Panc1 (cell line): ENCODE measurements around the gene ANKLE2. TPM values are rescaled to one million over a fixed set of nuclear protein-coding genes. Genes with fewer than 3 reads are reported as not detected.

Experiments
- ATAC-seq: fragments of 200-7000 bp; cut with Tn5 transposase; 2 replicates; pipeline ENCODE4 v1.9.1; 2020; ENCODE audit warnings: mild to moderate bottlenecking, moderate library complexity
- BruUV-seq: library from RNA; stranded (reverse); fragments of 400-500 nt; replicated peaks from 2 replicates; lab custom pipeline; 2021; lab: Mats Ljungman, UMichigan
- CTCF ChIA-PET: fragments of 300-600 bp; sonication (Branson Sonifier 250); formaldehyde crosslinking; loops from one replicate; lab custom pipeline; 2022; ENCODE audit warnings: antibody characterized with exemption; lab: Charles Lee
- POLR2A ChIA-PET: fragments of 300-600 bp; sonication (Branson Sonifier 250); formaldehyde crosslinking; loops from one replicate; lab custom pipeline; 2022; ENCODE audit warnings: antibody characterized with exemption; lab: Charles Lee
- DNase-seq: peaks from one replicate; pipeline ENCODE4 v3.0.0-alpha.2; 2010; ENCODE audit warnings: low read depth, low spot score
- H3K27ac ChIP-seq: 2 replicates; pipeline ENCODE4 v1.5.1; 2011; ENCODE audit warnings: mild to moderate bottlenecking, low read length, inconsistent platforms
- H3K27me3 ChIP-seq: fragments of 200-500 bp; sonication (Bioruptor generic); 2 replicates; pipeline ENCODE4 v1.6.0; 2014; ENCODE audit warnings: low read length, inconsistent platforms; ENCODE audit not compliant: control insufficient read depth, insufficient read depth
- H3K36me3 ChIP-seq: fragments of 200-500 bp; sonication (Bioruptor generic); 2 replicates; pipeline ENCODE4 v1.5.1; 2014; ENCODE audit warnings: inconsistent platforms, mild to moderate bottlenecking, low read length, moderate library complexity; ENCODE audit not compliant: control insufficient read depth, insufficient read depth
- H3K4me1 ChIP-seq: 2 replicates; pipeline ENCODE4 v1.5.1; 2011; ENCODE audit warnings: inconsistent platforms, mild to moderate bottlenecking, low read length, moderate library complexity; ENCODE audit not compliant: control insufficient read depth, insufficient read depth
- H3K4me3 ChIP-seq, 2 experiments: 2 replicates each; pipeline ENCODE4 v1.5.1; 2011 to 2012; ENCODE audit warnings: low read depth in 2 of 2, low read length in 2 of 2, mild to moderate bottlenecking in 2 of 2, inconsistent platforms in 1 of 2, moderate library complexity in 1 of 2
- H3K9me3 ChIP-seq: fragments of 200-500 bp; sonication (Bioruptor generic); 2 replicates; pipeline ENCODE4 v1.5.1; 2014; ENCODE audit warnings: low read depth, mild to moderate bottlenecking, inconsistent platforms, low read length, moderate library complexity; ENCODE audit not compliant: control insufficient read depth, insufficient read depth
- POLR2AphosphoS5 ChIP-seq: IDR thresholded peaks from 2 replicates; pipeline ENCODE4 v1.6.1; 2012; ENCODE audit warnings: mild to moderate bottlenecking, low read depth, low read length, moderate library complexity
- SIN3A ChIP-seq: IDR thresholded peaks from 2 replicates; pipeline ENCODE4 v1.6.1; 2012; ENCODE audit warnings: low read depth, mild to moderate bottlenecking, low read length, moderate library complexity, borderline replicate concordance; ENCODE audit not compliant: insufficient read depth
- TCF7L2 ChIP-seq: IDR thresholded peaks from 2 replicates; pipeline ENCODE4 v1.6.1; 2011; ENCODE audit warnings: mild to moderate bottlenecking, low read depth, low read length, inconsistent platforms
- in situ Hi-C: cut with HindIII; loops from 2 replicates; pipeline ENCODE4 v1.10.0; 2016; ENCODE audit warnings: low sequenced_read_pairs, low pct_unique_long_range_greater_than_20kb
- intact Hi-C: fragments of 100-400 bp; cut with micrococcal nuclease; formaldehyde crosslinking; loops from one replicate; pipeline ENCODE4 v1.10.0; 2022; ENCODE audit not compliant: unreplicated experiment
- total RNA-seq: library from RNA; stranded (reverse); gene quantifications from one replicate; pipeline ENCODE4 v1.2.1, GENCODE V29; 2021; ENCODE audit not compliant: unreplicated experiment
- TF ChIP-seq, protein P1 (sequence below): fragments of 450-650 bp; IDR thresholded peaks from 2 replicates; pipeline ENCODE4 v1.5.1; 2017; ENCODE audit warnings: mild to moderate bottlenecking
- TF ChIP-seq, protein P2 (sequence below), 2 experiments: IDR thresholded peaks; 2 replicates each; pipeline ENCODE4 v1.6.1; 2011 to 2012; ENCODE audit warnings: low read depth in 2 of 2, control low read depth in 1 of 2, low read length in 1 of 2, mild to moderate bottlenecking in 1 of 2, moderate library complexity in 1 of 2; ENCODE audit not compliant: insufficient read depth in 1 of 2

Gene ANKLE2
- total RNA-seq, 1 experiment from 2014 or later: 88.7 TPM

DNA sequence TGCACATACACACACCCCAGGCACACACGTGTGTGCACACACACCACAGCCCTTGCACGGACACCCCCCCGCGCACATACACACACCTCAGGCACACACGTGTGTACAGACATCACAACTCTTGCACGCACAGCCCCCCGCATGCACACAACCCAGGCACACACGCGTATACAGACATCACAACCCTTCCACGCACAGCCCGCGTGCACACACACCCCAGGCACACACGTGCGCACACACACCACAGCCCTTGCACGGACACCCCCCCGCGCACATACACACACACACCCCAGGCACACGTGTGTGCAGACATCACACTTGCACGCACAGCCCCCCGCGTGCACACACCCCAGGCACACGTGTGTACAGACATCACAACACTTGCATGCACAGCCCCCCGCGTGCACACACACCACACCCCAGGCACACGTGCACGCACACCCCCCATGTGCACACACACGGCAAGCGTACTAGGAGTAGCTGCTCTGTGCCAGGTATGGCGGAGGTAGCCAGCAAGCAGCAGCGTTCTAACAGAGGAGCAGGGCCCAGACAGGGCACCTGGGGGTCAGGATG, 18.2 kb upstream of the ANKLE2 start:
- ChIA-PET POLR2A (no interaction called here), CTCF (no interaction called here)
- H3K4me1 ChIP-seq: no peaks in the 10 kb centered on the region
- in situ Hi-C loops (no loop called here), intact Hi-C loops (no loop called here)
- no peaks in the 10 kb centered on the region for H3K9me3 ChIP-seq
- no TSS peak for BruUV-seq
- H3K27me3 ChIP-seq: no peaks in the 10 kb centered on the region
- no peak overlapping the region for H3K4me3 ChIP-seq
- DNase-seq: no peak
- no peak for TF ChIP-seq TCF7L2
- TF ChIP-seq, protein P1, sequence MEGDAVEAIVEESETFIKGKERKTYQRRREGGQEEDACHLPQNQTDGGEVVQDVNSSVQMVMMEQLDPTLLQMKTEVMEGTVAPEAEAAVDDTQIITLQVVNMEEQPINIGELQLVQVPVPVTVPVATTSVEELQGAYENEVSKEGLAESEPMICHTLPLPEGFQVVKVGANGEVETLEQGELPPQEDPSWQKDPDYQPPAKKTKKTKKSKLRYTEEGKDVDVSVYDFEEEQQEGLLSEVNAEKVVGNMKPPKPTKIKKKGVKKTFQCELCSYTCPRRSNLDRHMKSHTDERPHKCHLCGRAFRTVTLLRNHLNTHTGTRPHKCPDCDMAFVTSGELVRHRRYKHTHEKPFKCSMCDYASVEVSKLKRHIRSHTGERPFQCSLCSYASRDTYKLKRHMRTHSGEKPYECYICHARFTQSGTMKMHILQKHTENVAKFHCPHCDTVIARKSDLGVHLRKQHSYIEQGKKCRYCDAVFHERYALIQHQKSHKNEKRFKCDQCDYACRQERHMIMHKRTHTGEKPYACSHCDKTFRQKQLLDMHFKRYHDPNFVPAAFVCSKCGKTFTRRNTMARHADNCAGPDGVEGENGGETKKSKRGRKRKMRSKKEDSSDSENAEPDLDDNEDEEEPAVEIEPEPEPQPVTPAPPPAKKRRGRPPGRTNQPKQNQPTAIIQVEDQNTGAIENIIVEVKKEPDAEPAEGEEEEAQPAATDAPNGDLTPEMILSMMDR: no peak
- TF ChIP-seq SIN3A: no peak
- TF ChIP-seq, protein P2, sequence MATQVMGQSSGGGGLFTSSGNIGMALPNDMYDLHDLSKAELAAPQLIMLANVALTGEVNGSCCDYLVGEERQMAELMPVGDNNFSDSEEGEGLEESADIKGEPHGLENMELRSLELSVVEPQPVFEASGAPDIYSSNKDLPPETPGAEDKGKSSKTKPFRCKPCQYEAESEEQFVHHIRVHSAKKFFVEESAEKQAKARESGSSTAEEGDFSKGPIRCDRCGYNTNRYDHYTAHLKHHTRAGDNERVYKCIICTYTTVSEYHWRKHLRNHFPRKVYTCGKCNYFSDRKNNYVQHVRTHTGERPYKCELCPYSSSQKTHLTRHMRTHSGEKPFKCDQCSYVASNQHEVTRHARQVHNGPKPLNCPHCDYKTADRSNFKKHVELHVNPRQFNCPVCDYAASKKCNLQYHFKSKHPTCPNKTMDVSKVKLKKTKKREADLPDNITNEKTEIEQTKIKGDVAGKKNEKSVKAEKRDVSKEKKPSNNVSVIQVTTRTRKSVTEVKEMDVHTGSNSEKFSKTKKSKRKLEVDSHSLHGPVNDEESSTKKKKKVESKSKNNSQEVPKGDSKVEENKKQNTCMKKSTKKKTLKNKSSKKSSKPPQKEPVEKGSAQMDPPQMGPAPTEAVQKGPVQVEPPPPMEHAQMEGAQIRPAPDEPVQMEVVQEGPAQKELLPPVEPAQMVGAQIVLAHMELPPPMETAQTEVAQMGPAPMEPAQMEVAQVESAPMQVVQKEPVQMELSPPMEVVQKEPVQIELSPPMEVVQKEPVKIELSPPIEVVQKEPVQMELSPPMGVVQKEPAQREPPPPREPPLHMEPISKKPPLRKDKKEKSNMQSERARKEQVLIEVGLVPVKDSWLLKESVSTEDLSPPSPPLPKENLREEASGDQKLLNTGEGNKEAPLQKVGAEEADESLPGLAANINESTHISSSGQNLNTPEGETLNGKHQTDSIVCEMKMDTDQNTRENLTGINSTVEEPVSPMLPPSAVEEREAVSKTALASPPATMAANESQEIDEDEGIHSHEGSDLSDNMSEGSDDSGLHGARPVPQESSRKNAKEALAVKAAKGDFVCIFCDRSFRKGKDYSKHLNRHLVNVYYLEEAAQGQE (IDR thresholded peaks at IDR 0.05; ENCODE audit: insufficient read depth in 1 of 2, low read depth in 2 of 2, low read length in 1 of 2): no peak
- TF ChIP-seq POLR2AphosphoS5: no peak
- ATAC-seq: no peak
- H3K36me3 ChIP-seq: peaks cover 10% of the 10 kb centered on the region
- H3K27ac ChIP-seq: no peak overlapping the region

DNA sequence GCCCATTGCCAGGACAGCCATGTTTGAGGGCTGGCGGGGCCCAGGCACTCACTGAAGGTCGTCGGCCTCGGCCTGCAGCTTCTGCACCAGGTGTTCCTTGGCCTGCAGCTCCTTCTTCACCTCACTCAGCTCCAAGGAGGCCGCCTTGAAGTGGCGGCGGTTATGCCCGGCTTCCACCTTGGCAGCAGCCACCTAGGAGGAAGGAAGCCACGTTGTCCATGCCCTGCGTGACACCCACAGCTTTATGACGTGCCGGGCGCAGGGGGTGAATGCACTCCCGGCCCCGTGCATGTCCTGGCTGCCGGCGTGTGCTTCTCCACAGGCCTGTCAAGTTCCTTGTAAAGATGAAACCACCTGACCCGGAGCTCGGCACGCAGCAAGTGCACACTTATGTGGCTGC, 16.0 kb upstream of the ANKLE2 start:
- ChIA-PET CTCF (no interaction called here), POLR2A (no interaction called here)
- Histone ChIP-seq H3K9me3 (no peaks in the 10 kb centered on the region), H3K36me3 (peaks cover 18% of the 10 kb centered on the region), H3K4me3 (no peak overlapping the region), H3K27ac (no peak overlapping the region), H3K27me3 (no peaks in the 10 kb centered on the region), H3K4me1 (no peaks in the 10 kb centered on the region)
- no peak for DNase-seq
- in situ Hi-C loops (no loop called here), intact Hi-C loops (no loop called here)
- no peak for TF ChIP-seq SIN3A
- no peak for TF ChIP-seq TCF7L2
- TF ChIP-seq POLR2AphosphoS5: no peak
- TF ChIP-seq, protein P1: no peak
- TF ChIP-seq, protein P2 (IDR thresholded peaks at IDR 0.05; ENCODE audit: insufficient read depth in 1 of 2, low read depth in 2 of 2, low read length in 1 of 2): no peak
- no TSS peak for BruUV-seq
- no peak for ATAC-seq
